VCaP (cell line): ENCODE results near the gene LENG8.

Source experiments
- H3K27ac ChIP-seq: fragments of 450-650 bp; 2 replicates; pipeline ENCODE4 v1.5.1; 2017
- CTCF ChIP-seq: fragments of 450-650 bp; conservative IDR thresholded peaks from 2 replicates; pipeline ENCODE4 v1.5.1; 2017; ENCODE audit warnings: mild to moderate bottlenecking, moderate library complexity

Gene LENG8

GRCh38 chr19:54459282-54460229 lies 10.6 kb downstream of the LENG8 start:
- no peak for TF ChIP-seq CTCF
- H3K27ac ChIP-seq: 0 out of 2 replicates have a peak overlapping the region, but pooled peaks have one; percentile 5

GRCh38 chr19:54460230-54461005 lies 11.4 kb downstream of the LENG8 start:
- 0 out of 2 replicates have a peak overlapping the region, but pooled peaks have one; percentile 96 for H3K27ac ChIP-seq
- no peak for TF ChIP-seq CTCF

GRCh38 chr19:54461210-54461609 lies 12.2 kb downstream of the LENG8 start:
- peak overlapping the region; percentile 96; the same call in 1 of the 2 replicates for H3K27ac ChIP-seq
- no peak for TF ChIP-seq CTCF

- TF ChIP-seq CTCF: no peak
- peak overlapping the region; percentile 96; the same call in 1 of the 2 replicates for H3K27ac ChIP-seq
Observed at GRCh38 chr19:54461613-54462012, 12.6 kb downstream of the LENG8 start.

GRCh38 chr19:54462047-54462654 lies 13.2 kb downstream of the LENG8 start:
- H3K27ac ChIP-seq: peak overlapping the region; percentile 96
- no peak for TF ChIP-seq CTCF

GRCh38 chr19:54462655-54463530 lies 13.9 kb downstream of the LENG8 start:
- H3K27ac ChIP-seq: peak overlapping the region; percentile 96
- TF ChIP-seq CTCF: peak; percentile 50
